Measurements from ENCODE around the gene ITM2C.

Gene ITM2C

GRCh38 chr2:230924092-230924469 is 59.3 kb downstream of the ITM2C start:
- no peak overlapping the region for H3K27ac ChIP-seq
- H3K9me3 ChIP-seq = no peaks in the 10 kb centered on the region
- H3K9ac ChIP-seq = no peak overlapping the region
- H3K4me2 ChIP-seq = no peak overlapping the region
- H3K4me3 ChIP-seq = no peak overlapping the region
- no peak for TF ChIP-seq Cebpa-rat (IDR thresholded peaks at IDR 0.05)
- H4K20me1 ChIP-seq = no peaks in the 10 kb centered on the region
- no peaks in the 10 kb centered on the region for H3K36me3 ChIP-seq
- H3K27me3 ChIP-seq = no peaks in the 10 kb centered on the region
- peaks cover 19% of the 10 kb centered on the region for H3K4me1 ChIP-seq

DNA sequence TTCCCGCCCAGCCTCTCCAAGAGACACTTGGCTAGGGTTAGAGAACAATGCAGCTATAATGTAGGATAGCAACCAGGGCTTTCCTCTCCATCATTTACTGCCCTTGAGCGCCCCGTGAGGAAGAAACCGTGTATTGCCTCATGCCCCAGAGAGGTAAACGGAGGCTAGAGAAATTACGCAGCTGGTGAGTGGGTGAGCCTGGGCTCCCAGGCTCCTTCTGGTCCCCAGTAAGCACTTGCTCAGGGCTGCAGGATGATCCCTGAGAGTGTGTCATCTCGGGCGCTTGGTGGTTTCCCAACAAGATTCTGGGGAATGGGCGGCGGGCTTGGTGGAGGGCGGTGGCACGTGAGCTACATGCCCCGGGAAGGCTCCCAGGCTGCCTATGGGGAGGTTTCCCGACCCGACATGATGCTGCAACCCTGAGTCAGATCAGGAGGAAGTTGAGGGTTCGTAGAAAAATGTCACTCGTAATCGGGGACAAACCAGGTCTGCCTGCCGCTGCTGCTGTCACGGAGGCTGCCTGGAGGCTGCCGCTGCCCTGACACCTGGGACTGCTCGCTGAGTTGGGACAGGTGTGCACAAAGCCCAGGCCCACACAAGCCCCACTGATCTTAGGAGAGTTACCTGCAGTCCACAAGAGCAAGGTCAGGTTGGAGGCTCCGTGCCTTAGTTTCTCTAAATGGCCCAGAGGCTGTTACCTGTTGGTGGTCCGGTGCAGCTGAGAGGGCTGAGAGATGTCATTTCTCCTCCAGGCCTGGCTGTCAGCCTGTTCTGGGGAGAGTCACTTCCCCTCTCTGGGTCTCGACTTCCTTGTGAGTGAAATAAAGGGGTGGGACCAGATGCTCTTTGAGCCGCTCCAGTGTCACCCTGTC is 60.0 kb downstream of the ITM2C start, which contains the start of gene GPR55:
TSS of gene GPR55 (minus strand) at position 773 of the 872 bp plus-strand sequence. CDS start 14,280 bp downstream, outside the sequence.
- Histone ChIP-seq H3K4me3 (no peak within 1 kb of the TSS), H3K9ac (no peak within 1 kb of the TSS), H3K4me1 (peaks cover 19% of the 10 kb centered on the region), H3K4me2 (peak within 1 kb of the TSS; percentile 29), H3K9me3 (no peaks in the 10 kb centered on the region), H4K20me1 (no peaks in the 10 kb centered on the region), H3K27ac (no peak within 1 kb of the TSS), H3K27me3 (no peaks in the 10 kb centered on the region), H3K36me3 (no peaks in the 10 kb centered on the region)
- no peak for TF ChIP-seq Cebpa-rat (IDR thresholded peaks at IDR 0.05)

DNA sequence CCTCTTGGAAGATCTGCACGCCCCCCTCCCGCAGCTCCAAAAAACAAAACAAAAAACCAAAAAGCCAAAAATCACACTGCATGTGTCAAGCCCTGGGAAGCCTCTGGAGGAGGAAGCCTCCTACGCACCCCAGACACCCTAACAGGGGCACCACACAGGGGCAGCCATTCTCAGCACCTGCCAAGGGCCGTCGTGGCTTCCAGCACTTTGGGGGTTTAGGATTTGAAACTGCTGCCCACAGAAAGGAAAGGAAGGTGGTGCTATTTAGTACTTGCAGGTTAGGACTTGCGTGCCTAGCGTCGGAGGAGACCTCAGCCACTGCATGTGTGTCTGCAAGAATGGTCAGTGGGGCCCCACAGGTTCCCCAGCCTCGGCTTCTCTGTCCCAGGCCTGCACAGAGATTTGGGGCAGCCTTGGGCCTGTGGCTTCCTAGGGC is 60.7 kb downstream of the ITM2C start:
- Histone ChIP-seq H3K4me2 (peak overlapping the region; percentile 29), H3K4me1 (peaks cover 22% of the 10 kb centered on the region), H3K36me3 (no peaks in the 10 kb centered on the region), H3K27me3 (no peaks in the 10 kb centered on the region), H3K4me3 (no peak overlapping the region), H3K9ac (no peak overlapping the region), H3K27ac (no peak overlapping the region), H4K20me1 (no peaks in the 10 kb centered on the region), H3K9me3 (no peaks in the 10 kb centered on the region)
- no peak for TF ChIP-seq Cebpa-rat (IDR thresholded peaks at IDR 0.05)

DNA sequence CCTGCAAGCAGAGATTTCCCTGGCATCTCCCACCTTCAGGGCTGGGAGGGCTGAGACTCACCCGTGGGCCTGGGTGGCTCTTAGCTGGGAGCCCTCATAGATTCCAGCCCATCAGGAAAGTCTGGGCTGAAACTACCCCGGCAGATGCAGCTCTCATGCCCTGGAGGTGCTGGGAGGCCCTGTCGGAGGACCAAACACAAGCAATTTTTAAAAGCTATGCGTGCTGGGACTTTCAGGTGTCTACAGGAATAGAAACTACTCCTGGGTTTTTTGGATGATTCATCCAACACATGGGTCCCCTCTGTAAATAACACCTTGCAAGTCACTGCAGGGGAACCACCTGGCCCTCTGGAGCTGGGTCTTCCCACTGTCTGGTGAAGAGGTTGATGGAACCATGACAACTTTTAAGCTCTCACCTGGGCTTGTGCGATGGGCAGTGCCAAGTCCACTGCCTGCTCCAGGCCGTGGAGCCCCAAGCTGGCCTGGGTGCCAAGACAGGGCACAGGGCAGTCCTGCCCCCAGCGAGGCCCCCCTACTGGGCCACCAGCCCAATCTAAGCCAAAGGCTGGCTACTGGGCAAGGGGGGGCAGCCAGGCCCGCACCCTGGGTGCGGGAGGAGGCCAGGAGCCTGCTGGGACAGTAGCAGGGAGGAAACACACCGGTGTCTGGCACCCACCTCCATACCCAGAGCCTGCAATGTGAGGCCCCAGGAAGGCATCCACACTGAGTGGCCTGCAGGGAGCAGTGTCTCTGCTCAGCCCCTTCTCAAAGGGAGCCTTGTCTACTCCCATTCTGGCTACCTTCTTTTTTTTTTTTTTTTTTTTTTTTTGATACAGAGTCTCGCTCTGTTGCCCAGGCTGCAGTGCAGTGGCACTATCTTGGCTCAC is 61.4 kb downstream of the ITM2C start:
- H3K4me2 ChIP-seq = no peak overlapping the region
- no peaks in the 10 kb centered on the region for H3K36me3 ChIP-seq
- peaks cover 28% of the 10 kb centered on the region for H3K4me1 ChIP-seq
- no peak overlapping the region for H3K4me3 ChIP-seq
- no peak overlapping the region for H3K9ac ChIP-seq
- no peaks in the 10 kb centered on the region for H4K20me1 ChIP-seq
- no peak overlapping the region for H3K27ac ChIP-seq
- H3K27me3 ChIP-seq = no peaks in the 10 kb centered on the region
- no peak for TF ChIP-seq Cebpa-rat (IDR thresholded peaks at IDR 0.05)
- no peaks in the 10 kb centered on the region for H3K9me3 ChIP-seq

- Histone ChIP-seq H3K36me3 (no peaks in the 10 kb centered on the region), H3K9ac (no peak overlapping the region), H3K9me3 (no peaks in the 10 kb centered on the region), H3K4me3 (no peak overlapping the region), H4K20me1 (no peaks in the 10 kb centered on the region), H3K27ac (peak overlapping the region; percentile 35; the same call in 1 of the 2 replicates), H3K4me2 (peak overlapping the region; percentile 11), H3K4me1 (peaks cover 45% of the 10 kb centered on the region), H3K27me3 (no peaks in the 10 kb centered on the region)
- no peak for TF ChIP-seq Cebpa-rat (IDR thresholded peaks at IDR 0.05)
These were observed 63.1 kb downstream of the ITM2C start for GRCh38 chr2:230927711-230928341.
